ENCODE results near the gene XYLT1.

XYLT1 gene

GRCh38 chr16:17395849-17396480, 74.8 kb downstream of the XYLT1 start:
- DNase-seq = no peak

DNA sequence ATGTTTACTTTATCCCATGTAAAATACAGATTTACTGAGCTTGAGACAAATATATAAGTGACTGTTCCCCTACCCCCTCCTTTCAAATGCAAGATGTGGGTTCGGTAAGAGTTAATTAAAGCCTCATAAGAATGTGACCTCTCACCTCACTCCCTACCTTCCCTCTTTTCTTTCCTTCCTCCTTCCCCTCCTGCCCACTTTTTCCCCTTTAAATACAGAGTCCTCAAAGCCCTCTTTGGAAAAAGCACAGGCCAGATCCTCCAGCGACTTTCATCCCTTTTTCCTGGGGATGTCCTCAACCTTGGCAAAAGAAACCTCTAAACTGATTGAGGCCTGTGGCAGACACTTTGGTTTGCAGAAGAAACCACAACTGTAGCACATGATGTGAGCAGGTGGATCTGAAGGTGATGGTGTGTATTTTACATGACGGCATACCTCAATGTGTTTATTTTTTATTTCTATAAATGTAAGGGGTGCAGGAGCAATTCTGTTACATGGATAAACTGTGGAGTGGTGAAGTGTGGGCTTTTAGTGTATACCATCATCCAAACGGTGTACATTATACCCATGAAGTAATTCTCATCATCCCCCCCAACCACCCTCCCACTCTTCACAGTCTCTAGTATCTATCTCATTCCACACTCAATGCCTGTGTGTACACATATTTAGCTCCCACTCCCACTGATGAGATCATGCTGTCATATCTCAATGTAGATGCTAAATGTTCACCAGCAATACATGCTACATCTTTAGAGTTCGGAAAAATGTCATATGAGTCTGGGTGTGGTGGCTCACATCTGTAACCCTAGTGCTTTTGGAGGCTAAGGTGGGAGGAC, 77.7 kb downstream of the XYLT1 start:
- no peak for DNase-seq

- no peak for DNase-seq
Measured at GRCh38 chr16:17392127-17392856, 78.5 kb downstream of the XYLT1 start.

DNA sequence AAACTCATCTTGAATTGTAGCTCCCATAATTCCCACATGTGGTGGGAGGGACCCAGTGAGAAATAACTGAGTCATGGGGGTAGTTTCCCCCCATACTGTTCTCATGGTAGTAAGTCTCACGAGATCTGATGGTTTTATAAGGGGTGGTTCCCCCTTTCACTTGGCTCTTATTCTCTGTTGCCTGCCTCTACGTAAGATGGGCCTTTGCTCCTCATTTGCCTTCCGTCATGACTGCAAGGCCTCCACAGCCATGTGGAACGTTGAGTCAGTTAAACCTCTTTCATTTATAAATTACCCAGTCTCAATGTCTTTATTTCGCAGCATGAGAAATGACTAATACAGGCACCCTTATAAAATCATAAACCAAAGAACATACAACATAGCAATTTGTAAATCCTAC, 79.0 kb downstream of the XYLT1 start:
- no peak for DNase-seq

DNA sequence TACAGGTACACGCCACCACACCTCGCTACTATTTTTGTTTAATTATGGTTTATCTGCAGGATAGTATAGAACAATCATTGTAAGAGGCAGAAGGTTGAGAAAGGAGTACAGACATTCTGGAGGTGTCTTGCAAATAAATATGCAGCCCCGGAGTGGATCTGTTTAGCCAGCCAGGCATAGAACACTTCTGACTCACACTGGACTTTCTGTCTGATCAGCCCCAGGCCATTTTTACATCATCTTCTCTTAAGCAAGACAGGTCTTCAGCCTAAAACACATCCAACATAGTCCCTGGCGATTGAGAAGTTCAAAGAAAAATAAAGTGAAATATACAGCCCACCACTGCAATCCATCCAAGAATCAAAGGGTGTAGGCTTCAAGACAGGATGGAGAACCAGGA, 81.4 kb downstream of the XYLT1 start:
- no peak for DNase-seq

DNA sequence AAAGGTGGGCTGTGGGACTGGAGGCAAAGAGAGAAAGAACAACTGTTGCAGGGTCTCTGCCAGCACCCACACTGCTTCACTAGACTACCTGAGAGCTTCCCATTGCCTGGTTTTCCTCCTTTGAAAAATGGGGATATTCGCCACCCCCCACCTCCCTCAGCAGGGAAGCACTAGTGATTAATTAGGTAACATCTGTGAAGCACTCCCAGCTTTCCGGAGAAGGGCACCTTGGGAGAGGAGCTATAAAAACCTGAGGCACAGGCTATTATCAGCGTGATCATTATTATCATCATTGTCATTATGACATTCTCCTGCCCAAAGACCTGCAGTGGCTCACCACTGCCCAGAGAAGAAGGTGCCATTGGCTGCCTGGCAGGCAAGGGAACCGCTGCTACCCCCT, 83.5 kb downstream of the XYLT1 start:
- DNase-seq = no peak

GRCh38 chr16:17386229-17386628, 84.5 kb downstream of the XYLT1 start:
- DNase-seq = no peak

- no peak for DNase-seq
Measured at GRCh38 chr16:17384471-17384870, 86.3 kb downstream of the XYLT1 start.

DNA sequence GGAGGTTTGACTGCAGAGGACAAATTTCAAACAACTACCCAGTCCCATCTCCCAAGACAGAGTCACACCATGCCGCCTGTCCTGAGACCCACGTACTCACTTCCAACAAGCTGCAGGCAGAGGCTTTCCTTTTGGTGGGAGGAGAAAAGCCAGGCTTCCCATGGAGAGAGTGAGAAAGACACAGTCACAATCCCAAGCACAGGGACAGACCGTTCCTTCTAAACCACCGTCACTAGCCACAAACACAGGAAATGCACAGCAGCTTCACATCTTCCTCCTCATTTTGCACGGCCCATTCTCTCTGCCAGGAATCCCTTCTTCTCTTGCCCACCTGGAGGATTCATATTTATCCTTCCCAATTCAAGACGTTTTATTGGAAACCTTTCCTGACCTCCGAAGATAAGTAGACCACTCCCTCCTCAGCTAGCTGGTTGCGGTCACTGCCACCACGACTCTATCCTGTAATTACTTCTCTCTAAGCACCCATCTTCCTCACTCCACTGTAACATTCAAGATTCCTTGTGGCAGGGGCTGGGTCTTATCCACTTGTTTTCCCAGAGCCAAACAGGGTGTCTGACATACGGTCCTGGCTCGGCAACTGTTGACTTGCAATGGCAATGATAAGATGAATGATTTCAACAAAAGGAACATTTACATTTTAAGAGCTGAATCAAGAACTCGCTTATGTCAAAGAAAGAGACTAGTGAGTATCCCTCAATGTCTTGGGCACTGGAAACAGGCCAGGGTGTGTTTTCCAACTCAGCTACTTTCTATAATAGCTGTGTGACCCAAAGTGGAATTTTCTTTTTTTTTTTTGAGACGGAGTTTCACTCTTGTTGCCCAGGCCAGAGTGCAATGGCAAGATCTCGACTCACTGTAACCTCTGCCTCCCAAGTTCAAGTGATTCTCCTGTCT, 87.6 kb downstream of the XYLT1 start:
- no peak for DNase-seq

- DNase-seq = no peak
Measured at GRCh38 chr16:17382514-17382913, 88.2 kb downstream of the XYLT1 start.

- DNase-seq = no peak
Measured at GRCh38 chr16:17381784-17382183, 89.0 kb downstream of the XYLT1 start.

- no peak for DNase-seq
Measured at GRCh38 chr16:17380613-17381012, 90.1 kb downstream of the XYLT1 start.

DNA sequence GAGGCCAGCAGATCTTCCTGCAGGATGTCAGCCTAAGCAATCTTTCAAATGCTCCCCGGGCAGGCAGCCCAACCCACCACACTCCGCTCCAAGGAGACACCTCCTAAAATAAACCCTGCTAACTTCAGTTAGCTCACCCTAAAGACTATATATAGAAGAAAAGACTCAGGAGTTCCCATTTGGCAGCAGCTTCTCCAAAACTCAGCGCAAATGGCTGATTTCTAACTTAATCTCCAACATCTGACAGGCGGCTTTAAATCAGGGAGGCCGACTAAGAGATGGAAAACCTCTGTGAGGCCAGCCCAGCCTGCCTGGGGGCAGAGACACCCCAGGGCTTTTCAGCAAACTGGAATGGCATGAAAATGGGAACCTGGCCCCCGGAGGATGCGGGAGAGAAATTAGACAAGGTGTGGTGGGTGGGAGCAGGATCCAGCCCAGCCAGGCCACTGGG, 91.6 kb downstream of the XYLT1 start:
- DNase-seq = no peak

- DNase-seq = no peak
Measured at GRCh38 chr16:17377360-17378324, 93.1 kb downstream of the XYLT1 start.

DNA sequence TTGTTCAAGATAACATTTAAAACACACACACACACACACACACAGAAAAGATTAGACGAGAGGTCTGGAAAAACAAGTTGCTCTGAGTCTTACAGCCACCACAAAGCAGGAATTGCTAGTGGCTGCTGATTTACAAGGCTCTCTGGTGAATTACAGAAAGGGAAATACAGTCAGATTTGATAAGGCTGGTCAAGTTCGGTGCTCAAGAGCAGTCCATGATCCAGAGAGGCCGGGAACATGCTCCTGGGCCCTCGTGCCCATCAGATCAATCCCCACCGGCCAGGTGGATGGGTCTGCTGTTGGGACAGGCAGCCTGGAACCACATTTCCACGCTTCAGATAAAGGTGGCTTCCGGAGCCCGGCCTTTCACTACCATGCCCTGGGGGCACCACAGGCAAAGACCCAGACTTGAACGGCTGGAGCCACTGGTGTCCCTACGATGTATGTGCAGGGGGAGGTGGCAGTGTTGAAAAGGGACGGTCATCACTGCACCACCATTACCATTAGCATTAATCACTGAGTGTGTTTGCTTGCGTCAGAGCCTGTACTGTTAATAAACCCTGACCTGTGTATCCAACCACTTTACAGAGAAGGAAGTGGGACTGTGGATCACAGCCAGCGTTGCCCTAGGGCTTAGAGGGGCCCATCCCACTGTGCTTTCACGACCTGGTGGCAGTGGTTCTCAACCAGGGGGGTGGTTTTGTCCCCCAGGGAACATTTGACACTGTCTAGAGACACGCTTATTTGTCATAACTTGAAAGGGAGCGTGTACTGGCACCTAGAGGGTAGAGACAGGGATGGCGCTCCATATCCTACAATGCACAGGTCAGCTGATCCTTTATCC, 95.1 kb downstream of the XYLT1 start:
- no peak for DNase-seq

GRCh38 chr16:17374668-17375255, 96.0 kb downstream of the XYLT1 start:
- no peak for DNase-seq

DNA sequence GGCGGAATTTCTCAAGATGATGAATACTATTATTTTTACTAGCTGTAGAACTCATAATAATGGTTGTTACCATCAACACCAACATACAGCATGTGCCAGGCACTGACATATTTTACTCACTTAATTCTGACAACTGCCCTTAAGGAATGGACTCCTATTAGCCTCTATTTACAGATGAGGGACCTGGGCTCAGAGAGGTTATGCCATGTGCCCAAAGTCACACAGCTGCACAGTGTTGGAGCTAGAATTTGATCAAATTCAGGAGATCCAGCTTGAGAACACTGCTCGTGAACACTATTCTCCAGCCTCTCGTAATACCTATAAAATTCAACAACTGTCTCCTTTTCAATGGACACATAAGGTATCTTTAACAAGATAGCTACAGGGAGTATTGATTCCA, 97.2 kb downstream of the XYLT1 start:
- no peak for DNase-seq

- DNase-seq = no peak
Measured at GRCh38 chr16:17372386-17372785, 98.4 kb downstream of the XYLT1 start.

GRCh38 chr16:17371299-17371698, 99.5 kb downstream of the XYLT1 start:
- DNase-seq = no peak

GRCh38 chr16:17370731-17371285, 100.0 kb downstream of the XYLT1 start:
- DNase-seq = no peak

All from NCI-H1048 (cell line).